SU-DHL-6 (cell line): ENCODE measurements around the gene FHOD3.

ENCODE experiments used
- CTCF ChIP-seq: fragments of 200-600 bp; sonication (generic); IDR thresholded peaks from one replicate; pipeline ENCODE4 v1.5.1; 2017; ENCODE audit warnings: antibody characterized with exemption, mild to moderate bottlenecking, low read length, moderate library complexity; ENCODE audit not compliant: insufficient read depth, poor library complexity, severe bottlenecking
- EZH2phosphoT487 ChIP-seq: fragments of 200-600 bp; sonication (generic), shearing (Covaris generic); conservative IDR thresholded peaks from 2 replicates; pipeline ENCODE4 v1.6.1; 2018; ENCODE audit warnings: mild to moderate bottlenecking, antibody characterized with exemption, low read length, moderate library complexity, mixed read lengths

GRCh38 chr18:36649205-36649604 lies 351.7 kb downstream of the FHOD3 start:
- TF ChIP-seq CTCF = no peak
- TF ChIP-seq EZH2phosphoT487 = no peak
